HG02610 (cell line): Measurements from ENCODE around the gene ANXA4.
"Not testable (repeated sequence)": the region's sequence is repeated elsewhere in the genome, so short reads cannot be mapped to it uniquely, and the experiment has no call there.

Experiments used
- ATAC-seq: cut with Tn5 transposase; IDR thresholded peaks from one replicate; pipeline ENCODE4 v1.9.1; 2021; ENCODE audit warnings: mild to moderate bottlenecking, moderate library complexity; ENCODE audit not compliant: unreplicated experiment

The ANXA4 gene

DNA sequence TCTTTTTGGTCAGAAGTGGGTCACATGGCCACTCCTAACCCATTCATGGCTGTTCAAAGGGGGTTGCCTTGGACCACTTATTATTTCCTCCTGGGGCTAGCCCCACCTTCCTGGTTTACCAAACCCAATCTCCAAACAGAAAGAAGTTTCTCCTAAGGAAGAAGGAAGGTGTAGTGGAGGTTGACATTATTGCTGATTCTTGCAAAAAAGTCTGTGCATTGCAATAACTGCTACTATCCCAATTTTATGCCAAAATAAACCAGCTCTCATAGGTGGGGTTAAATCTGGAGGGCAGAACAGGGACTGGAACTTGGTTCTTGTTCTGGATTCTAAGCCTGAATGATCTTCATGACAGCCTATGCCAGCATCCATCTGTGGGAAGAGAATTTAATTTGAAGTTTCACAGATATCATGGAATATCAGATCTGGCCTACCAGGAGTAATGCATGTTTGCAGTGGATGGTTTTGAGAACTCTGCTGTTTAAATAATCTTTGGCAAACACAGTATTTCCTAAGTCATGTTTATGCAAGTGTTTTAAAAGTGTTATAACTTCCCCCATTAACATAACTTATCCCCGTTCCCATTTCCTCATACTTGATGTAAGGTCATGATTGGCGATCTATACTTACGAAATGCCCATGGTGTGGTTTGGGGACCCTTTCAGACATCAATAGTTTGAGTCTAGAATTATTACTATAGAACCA lies 11.9 kb downstream of the ANXA4 start:
- no peak for ATAC-seq

DNA sequence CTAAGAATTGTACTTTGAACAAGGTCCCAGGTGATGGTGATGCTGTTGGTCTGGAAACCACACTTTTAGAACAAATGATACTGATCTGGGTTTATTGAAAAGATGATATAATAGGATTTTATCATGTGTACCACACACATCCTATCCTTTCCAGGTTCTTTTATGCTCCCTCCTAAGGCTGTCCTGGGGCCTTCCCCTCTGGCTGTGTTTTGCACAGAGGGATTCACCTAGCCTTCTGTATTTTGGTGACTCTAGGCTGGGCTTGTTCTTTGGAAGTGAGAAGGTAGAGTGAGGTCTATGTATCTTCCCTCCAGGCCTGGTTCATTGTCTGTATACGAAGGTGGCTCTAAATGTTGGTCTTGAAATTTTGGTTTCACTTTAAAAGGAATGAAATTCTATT lies 12.7 kb downstream of the ANXA4 start:
- ATAC-seq: no peak

DNA sequence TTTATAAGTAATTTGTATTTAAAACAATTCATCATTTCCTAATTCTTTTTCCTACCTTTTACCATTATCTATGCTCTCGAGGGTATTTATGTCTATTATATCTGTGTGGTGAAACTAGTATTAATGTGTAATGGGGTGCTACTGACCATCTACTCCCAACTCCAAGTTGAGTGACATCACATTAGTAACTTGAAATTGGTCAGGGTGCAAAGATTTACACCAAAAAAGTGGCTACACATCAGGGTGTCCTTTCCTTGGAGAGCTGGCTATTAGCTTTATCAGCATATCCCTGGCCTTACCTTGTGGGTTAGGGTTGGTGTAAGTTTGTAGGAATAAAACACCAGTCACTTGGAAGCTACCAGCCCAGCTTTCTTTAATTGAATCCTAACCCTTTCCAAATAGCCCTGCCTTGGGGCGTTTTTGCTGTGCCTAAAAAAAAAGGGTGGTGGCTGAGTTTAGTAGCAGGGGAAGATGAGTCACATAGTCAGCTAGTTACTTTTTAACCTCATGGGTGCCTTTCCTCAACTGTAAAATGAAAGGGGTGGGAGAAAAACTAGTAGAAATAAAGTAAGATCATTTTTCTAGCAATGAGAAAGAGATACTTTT lies 14.0 kb downstream of the ANXA4 start:
- peak; percentile 58 for ATAC-seq

DNA sequence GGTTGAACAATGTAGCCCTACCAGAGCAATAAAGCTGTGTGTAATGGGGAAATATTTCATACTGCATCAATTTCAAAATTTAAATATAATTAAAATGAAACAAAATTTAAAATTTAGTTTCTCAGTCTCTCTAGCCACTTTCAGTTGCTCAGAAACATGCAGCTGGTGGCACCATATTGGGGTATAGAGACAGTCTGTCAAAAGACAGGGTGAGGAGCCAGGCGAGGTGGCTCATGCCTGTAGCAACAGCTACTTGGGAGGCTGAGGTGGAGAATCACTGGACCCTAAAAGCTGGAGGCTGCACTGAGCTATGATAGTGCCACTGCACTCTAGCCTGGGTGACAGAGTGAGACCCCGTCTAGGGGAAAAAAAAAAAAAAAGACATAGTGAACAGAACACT lies 20.1 kb downstream of the ANXA4 start:
- no peak for ATAC-seq

GRCh38 chr2:69762513-69763494 lies 20.9 kb downstream of the ANXA4 start:
- ATAC-seq: no peak

DNA sequence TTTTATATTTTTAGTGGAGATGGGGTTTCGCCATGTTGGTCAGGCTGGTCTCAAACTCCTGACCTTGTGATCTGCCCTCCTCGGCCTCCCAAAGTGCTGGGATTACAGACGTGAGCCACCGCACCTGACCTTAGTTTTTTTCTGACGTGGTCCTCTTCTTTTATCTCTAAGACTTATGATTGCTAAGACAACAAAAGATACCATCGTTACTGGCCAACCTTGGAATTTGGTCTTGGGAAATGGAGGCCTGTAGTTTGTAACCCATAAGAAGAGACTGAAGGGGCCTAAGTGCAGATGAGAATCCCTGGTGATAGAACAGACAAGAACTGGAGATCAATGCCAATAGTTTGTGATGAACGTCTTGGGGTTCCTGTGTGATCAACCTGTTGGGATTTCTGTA lies 21.9 kb downstream of the ANXA4 start:
- not testable (repeated sequence) for ATAC-seq

- peak; percentile 46 for ATAC-seq
Observed at GRCh38 chr2:69764286-69765095, 22.6 kb downstream of the ANXA4 start.

- no peak for ATAC-seq
Observed at GRCh38 chr2:69765096-69765380, 23.1 kb downstream of the ANXA4 start.

- ATAC-seq: no peak
Observed at GRCh38 chr2:69766014-69766413, 24.1 kb downstream of the ANXA4 start.

GRCh38 chr2:69767034-69767433 lies 25.1 kb downstream of the ANXA4 start:
- ATAC-seq: no peak

DNA sequence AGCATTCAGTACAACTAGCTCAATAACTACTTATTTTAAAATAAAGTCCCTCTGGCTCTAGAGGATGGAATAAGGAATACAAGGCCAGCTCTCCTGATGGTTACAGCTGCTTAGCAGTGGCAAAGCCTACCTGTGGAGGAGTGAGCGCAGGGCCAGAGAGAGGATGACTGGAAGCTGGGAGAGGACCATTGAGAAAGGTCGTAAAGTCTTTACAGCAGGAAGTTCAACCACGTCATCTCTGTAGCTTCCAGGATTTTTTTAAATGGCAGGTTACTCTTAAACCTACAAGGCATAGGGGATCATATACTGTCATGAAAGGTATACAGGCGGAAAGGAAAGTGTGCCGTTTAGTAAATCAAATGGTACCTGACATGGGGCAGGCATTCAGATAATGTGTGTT lies 26.3 kb downstream of the ANXA4 start:
- ATAC-seq: no peak

DNA sequence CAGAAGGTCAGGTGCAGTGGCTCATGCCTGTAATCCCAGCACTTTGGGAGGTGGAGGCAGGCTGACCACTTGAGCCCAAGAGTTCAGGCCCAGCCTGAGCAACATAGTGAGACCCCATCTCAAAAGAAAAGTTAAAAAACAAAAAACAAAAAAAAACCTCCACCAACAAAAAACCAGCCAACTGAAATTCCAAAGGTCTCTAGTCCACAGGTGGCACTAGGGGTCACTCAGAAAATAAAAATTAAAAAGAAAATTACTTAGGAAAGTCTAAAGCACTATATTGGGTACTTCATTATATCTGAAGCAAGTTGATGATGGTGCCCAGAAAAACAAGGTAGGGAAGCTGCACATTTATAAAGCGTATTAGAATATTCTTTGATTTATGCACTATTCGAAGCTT lies 26.9 kb downstream of the ANXA4 start:
- ATAC-seq: no peak

DNA sequence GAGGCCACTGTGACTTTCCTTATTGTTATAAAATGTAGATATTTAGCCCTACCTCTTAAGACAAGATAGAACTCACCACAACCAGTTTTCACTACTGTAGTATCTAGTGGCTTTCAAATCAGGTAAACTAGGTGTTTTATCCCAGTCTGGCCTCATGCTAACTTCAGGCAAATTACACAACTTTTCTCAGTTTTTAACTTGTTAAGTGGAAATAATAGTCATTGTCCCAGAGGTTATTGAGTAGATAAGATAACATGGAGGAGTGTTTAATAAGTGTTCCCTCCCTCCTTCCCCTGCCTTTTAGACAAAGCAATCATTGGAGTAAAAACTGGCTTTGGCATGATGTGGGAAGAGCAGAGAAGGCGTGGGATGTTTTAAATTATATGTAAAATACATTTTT lies 27.3 kb downstream of the ANXA4 start:
- ATAC-seq: no peak

GRCh38 chr2:69770193-69770702 lies 28.3 kb downstream of the ANXA4 start:
- ATAC-seq: peak; percentile 32

- no peak for ATAC-seq
Observed at GRCh38 chr2:69770747-69771146, 28.8 kb downstream of the ANXA4 start.

- ATAC-seq: no peak
Observed at GRCh38 chr2:69771461-69771860, 29.5 kb downstream of the ANXA4 start.

GRCh38 chr2:69773206-69773605 lies 31.3 kb downstream of the ANXA4 start:
- no peak for ATAC-seq

GRCh38 chr2:69774258-69774983 lies 32.5 kb downstream of the ANXA4 start:
- ATAC-seq: peak; percentile 5

DNA sequence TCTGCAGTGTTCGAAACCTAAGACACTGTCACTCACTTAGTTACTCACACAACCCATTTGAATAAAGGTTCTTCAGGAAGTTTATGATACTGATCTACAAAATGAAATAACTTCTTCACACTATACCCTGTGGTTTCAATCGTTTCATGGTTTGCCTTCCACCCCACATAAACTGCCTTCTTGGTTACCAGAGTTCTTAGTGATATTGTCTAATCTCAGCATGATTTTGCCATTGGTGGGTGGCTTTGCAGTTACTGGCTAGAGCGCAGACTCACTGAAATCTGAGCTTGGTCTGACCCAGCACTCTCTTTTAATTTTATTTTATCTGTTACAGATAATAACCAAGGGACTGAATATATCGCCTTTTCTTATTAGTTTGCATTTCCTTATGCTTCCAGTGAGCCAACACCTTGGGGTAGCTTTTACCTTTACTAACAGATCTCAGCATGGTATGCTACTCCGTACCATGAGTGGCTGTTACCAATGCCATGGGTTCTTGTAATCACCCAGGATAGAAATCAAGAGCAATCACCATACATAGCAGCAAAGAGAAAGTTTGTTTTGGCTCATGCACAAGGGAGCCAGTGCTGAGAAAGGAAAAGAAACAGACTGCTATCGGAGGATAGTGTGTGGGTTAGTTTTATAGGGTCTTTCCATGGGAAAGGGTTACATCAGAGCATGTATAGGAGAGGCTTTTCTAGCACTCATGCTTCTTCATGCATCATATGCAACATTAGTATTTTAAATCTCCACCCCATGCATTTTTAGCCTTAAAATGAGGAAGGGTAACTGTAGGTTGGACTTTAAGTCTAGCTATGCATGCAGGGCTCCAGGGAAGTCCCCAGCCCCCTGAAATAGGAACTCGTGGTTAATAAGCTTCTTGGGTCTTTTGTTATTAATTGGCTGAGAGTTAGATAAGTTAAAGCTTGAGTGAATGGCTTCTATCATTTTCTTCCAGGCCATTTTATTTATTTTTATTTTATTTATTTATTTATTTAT lies 33.3 kb downstream of the ANXA4 start:
- ATAC-seq: peak; percentile 54
